Activated T-cell treated with anti-CD3 and anti-CD28 coated beads for 1 hour (primary cell): ENCODE measurements around the gene RBL2.

ENCODE experiments used
- DNase-seq: peaks from one replicate; pipeline ENCODE4 v3.0.0-alpha.2; 2020; ENCODE audit warnings: low read depth

Gene RBL2

DNA sequence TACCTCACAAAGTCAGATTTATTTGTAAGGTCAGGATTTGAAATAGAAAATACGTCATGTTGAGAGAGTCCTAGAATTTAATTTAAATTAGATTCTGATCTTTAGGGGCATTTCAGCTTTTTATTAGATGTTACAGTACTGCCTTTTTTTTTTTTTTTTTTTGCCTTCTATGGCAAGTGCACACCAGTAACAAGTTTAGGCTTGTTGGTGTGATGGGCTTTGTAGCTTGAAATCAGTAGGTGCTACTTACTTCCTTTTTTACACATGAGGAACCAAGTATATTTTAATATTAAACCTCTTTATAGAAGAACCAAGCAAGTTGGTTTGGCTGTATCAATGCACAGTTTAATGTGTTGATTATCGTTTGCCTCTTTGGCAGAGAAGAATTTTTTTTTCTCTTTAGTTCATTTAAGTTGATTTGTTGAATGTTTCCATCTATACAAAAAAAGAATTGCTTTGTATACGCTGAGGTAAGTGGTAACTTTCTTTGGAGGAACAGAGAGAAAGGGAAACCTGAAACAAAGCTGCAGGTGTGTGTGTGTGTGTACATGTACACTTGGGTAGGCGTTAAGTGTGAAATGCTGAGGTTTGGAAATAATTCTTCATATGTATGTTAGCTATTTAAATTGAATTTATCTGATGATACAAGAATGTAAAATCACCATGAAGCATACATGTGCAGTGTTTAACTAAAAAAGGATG is 15.7 kb downstream of the RBL2 start:
- no peak for DNase-seq

DNA sequence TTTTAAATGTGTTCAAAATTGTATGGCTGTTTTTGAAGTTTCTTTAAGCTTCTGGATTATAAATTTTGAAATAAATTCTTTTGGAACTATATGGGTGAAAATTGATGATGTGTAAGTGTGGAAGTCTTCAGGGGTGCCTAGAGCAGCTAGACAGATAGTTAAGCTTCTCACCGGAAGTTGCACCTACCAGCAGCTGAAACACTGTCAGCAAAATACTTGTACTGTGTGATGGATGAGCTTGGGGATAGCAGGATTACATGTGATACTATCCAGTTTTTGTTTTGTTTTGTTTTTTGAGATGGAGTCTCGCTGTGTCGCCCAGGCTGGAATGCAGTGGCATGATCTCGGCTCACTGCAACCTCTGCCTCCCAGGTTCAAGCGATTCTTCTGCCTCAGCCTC is 19.7 kb downstream of the RBL2 start:
- no peak for DNase-seq

- no peak for DNase-seq
These were observed 22.4 kb downstream of the RBL2 start for GRCh38 chr16:53456625-53457024.

DNA sequence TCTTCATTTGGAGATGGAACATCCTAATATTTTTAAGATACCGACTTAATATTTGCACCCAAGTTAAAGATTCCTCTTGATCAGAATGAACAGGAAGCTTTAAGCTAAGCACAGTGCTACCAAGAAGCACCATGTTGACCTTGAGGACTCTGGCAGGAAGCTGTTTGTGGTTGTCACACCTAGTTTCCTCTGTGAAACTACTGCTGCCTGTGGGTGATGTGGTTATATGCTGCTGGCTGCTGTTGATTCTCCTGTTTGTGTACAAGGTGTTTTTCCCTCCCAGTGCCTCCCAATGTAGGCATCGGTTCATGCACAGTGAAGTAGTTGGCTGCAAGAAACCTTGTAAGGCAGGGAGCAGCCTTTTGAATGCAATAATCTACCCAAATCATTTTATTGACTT is 23.4 kb downstream of the RBL2 start:
- DNase-seq, result peak; percentile 44

GRCh38 chr16:53458635-53459034 is 24.4 kb downstream of the RBL2 start:
- no peak for DNase-seq

- no peak for DNase-seq
These were observed 31.5 kb downstream of the RBL2 start for GRCh38 chr16:53465606-53466280.

DNA sequence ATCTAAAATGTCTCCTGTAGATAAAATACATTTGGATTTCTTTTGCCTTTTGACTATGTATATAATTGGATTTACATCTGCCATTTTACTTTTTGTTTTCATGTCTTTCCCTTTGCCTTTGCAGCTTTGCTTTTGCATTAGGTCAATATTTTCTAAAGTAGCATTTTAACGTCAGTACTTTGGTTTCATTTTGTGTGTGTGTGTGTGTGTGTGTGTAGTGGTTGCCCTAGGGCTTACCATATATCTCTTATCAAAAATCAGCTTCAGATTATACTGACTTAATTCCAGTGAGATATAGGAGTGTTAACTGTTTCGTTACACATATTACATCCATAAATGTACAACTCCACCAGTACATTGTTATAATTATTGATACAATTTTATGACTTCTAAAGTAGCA is 42.6 kb downstream of the RBL2 start:
- no peak for DNase-seq

GRCh38 chr16:53478965-53479364 is 44.7 kb downstream of the RBL2 start:
- no peak for DNase-seq

DNA sequence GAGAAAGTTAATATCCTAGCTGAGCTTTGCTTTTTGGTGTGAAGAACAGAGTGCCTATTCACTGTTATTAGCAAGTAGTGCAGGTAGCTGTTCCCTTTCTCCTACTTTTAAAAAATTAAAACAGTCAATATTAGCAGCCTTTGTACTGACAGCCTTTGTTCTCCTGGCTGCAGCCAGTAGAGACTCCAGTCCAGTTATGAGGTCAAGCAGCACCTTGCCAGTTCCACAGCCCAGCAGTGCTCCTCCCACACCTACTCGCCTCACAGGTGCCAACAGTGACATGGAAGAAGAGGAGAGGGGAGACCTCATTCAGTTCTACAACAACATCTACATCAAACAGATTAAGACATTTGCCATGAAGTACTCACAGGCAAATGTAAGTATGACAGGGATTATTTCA is 46.1 kb downstream of the RBL2 start:
- DNase-seq, result no peak

- no peak for DNase-seq
These were observed 47.9 kb downstream of the RBL2 start for GRCh38 chr16:53482123-53482522.

DNA sequence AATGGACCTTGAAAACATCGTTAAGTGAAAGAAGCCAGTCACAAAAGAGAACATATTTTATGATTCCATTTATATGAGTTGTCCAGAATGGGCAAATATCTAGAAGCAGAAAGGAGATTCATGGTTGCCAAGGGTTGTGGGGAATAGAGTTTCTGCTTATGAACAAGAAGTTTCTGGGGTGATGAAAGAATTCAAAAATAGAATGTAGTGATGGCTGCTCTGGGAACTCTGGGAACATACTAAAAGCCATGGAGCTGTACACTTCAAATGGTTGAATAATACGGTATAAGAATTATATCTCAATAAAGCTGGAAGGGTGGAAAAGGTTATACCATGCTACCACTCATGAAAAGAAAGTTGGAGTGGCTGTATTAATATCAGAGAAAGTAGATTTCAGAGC is 50.3 kb downstream of the RBL2 start:
- no peak for DNase-seq

GRCh38 chr16:53486230-53486629 is 52.0 kb downstream of the RBL2 start:
- no peak for DNase-seq

- DNase-seq, result no peak
These were observed 55.5 kb downstream of the RBL2 start for GRCh38 chr16:53489755-53490154.

DNA sequence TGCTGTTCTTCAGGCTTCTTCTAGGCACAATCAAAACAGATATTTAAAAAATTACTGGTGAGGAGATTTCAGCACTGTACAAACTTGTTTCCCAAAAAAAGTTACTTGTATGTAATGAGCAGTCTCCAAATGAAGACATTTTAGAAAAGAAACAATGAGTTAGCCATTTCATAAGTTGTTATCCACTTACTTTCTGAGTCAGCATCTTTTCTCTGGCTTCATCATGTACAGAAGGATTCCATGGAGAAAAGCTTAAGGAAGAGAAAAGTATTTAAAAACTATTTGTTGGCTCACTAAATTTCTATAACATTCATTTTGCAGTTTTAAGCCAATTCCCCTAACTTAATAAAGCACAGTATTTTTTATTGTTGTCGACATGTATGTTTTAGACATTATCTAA is 58.2 kb downstream of the RBL2 start:
- DNase-seq, result no peak

DNA sequence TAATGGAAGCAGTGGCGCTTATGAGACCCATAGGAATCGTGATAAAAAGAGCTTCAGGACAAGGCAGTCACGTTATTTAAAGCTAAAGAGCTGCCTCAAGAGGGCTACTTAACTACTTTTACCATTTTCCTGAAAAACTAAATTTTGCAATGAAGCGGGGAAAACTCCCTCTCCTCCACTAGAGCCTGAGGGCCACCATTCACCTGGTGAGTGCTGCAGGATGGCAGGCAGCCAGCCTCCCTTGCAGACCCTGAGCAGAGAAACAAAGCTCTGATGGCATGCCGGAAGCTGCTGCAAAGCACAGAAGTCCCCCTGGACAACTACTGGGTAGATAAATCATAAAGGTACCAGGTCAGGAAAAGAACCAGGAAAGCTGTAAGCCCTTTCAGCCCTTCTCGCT is 60.4 kb downstream of the RBL2 start:
- DNase-seq, result no peak

DNA sequence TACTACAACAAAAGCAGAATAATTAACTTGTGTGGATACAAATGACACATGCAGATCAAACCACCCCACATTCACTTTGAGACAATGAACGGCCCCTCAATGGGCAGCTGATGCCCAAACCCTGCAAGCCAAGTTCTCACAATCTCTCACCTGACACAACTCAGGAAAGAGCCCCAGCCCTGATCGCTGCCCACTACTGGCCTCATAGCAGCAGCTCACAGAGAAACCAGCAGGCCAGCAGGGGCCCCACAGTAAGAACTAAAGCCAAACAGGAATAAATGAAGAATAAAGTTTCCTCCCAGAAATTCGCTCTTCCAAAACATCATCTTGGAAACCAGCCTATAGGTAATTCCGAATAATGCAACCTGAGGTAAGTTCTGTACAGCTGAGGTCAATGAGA is 61.1 kb downstream of the RBL2 start:
- no peak for DNase-seq

DNA sequence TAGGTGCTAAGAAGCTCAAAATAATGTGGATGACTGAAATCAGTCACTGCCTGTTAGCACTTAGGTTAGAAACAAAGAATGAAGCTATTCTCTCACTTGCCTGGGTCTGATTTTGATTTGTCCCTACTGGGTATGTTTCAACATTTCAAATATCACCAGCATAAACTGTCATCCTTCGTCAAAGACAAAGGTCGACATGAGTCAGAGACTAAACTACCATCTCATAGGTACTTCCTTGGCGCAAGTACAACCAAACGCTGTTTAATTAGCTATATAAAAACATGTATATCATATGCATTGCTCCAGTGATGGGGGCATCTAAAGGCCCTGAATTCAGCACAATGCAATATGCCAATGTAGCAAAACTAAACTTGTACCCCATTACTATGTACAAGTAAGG is 64.7 kb downstream of the RBL2 start:
- DNase-seq, result no peak

- DNase-seq, result no peak
These were observed 67.1 kb downstream of the RBL2 start for GRCh38 chr16:53501216-53501859.

GRCh38 chr16:53502331-53503269 is 68.3 kb downstream of the RBL2 start, which contains the start of gene AKTIP:
Gene AKTIP (minus strand): TSS chr16:53503209. CDS start chr16:53500259, 2,950 bp downstream.
- peak; percentile 18 for DNase-seq

DNA sequence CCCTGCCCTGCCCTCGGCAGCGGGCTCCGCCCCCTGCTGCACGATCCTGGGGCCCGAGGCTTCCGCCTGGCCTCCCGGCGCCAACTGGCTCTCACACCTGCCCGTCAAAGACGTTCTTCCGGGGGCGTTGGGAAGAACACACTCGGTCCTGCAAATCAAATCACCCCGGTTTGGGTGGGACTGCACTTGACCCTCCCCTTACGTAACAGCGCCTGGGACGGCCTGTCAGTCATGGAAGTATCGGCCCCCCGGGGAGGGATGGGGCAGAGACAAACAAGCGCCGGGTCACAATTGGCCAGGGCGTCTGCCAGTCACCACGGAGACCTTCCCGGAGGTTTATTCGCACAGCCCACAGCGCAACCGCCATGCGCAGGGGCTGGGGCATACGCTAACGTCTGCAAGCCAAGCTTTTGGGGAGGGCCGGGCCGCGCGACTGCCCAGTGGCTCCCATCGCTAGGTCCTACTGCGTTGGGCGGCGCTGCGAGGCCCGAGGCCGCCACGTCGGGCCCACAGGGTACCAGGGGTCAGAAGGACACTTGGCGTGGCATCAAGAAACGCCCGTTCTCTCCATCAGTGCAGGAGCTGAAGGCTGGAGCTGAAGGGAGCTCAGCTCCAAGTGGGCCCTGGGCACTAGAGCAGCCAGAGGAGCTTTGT is 69.1 kb downstream of the RBL2 start:
- DNase-seq, result peak; percentile 98

DNA sequence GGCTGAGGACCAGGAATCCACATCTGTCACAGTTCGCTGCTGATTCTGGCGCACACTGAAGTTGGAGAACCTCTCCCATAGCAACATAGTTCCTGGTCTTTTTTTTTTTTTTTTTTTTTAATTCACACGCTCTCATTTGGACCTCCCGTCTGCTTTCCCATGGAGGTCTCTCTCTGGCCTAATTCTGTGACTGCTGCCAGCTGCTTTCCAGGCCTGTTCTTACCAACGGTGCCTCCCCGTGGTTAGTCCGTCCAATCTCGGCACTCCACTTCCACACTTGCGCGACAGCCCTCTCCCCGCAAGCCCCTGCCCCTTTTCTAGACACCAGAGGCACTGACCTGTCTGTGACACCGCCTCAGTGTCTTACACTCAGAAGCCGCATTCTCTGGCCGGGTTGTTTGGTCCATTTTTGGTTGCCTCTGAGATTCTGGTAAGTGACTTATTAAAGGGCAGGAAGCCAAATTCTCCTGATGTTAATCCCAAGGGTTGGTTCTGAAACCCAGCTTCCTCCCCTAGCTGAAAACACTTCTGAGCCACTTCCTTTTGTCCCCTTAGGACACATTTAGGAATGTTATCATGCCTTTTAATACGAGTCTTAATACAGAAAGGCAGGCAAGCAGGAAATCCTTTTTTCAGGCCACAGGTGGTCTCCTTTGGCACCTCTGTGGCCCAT is 69.9 kb downstream of the RBL2 start:
- DNase-seq, result peak; percentile 12
